BE2C (cell line): ENCODE measurements around the gene CCIN.

Source experiments
- DNase-seq: peaks from one replicate; pipeline ENCODE4 v3.0.0-alpha.2; 2020
- H3K27me3 ChIP-seq: fragments of 250-450 bp; sonication (Bioruptor Pico); 2 replicates; pipeline ENCODE4 v1.5.1; 2020; ENCODE audit warnings: mild to moderate bottlenecking
- H3K36me3 ChIP-seq: fragments of 250-450 bp; sonication (Bioruptor Pico); 2 replicates; pipeline ENCODE4 v1.5.1; 2020; ENCODE audit warnings: mild to moderate bottlenecking
- H3K4me1 ChIP-seq: fragments of 250-450 bp; sonication (Bioruptor Pico); 2 replicates; pipeline ENCODE4 v1.5.1; 2020
- H3K4me3 ChIP-seq: 2 replicates; pipeline ENCODE4 v1.5.1; 2011; ENCODE audit warnings: low read depth, low read length
- H3K9me3 ChIP-seq: fragments of 250-450 bp; sonication (Bioruptor Pico); 2 replicates; pipeline ENCODE4 v1.5.1; 2020
- CTCF ChIP-seq: IDR thresholded peaks from 2 replicates; pipeline ENCODE4 v1.5.1; 2012; ENCODE audit warnings: mild to moderate bottlenecking, low read depth, low read length

The CCIN gene

DNA sequence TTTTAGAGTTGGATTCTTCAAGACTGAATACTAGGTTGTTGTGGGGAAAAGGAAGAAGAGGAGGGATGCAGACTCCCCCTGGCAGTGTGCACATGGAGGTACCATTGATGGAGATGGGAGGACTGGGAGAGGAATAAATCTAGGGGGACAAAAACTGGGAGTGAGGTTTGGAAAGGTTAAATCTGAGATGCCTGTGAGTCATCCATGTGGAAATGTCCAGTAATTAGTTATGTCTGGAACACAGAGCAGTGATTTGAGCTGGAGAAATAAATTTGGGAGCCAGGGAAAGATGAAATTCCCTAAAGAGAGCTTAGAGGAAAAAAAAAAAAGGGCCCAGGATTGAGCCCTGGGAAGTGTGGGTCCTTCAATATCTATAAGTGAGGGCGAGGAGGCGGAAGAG lies 8.0 kb upstream of the CCIN start:
- no peaks in the 10 kb centered on the region for H3K27me3 ChIP-seq
- DNase-seq: no peak
- no peaks in the 10 kb centered on the region for H3K9me3 ChIP-seq
- TF ChIP-seq CTCF: no peak
- no peaks in the 10 kb centered on the region for H3K36me3 ChIP-seq
- peaks cover 31% of the 10 kb centered on the region for H3K4me1 ChIP-seq
- no peak overlapping the region for H3K4me3 ChIP-seq

GRCh38 chr9:36162211-36162738 lies 6.9 kb upstream of the CCIN start:
- Histone ChIP-seq H3K9me3 (no peaks in the 10 kb centered on the region), H3K27me3 (no peaks in the 10 kb centered on the region), H3K4me3 (no peak overlapping the region), H3K36me3 (no peaks in the 10 kb centered on the region), H3K4me1 (peaks cover 31% of the 10 kb centered on the region)
- TF ChIP-seq CTCF: no peak
- no peak for DNase-seq

GRCh38 chr9:36163049-36163785 lies 6.0 kb upstream of the CCIN start:
- Histone ChIP-seq H3K4me3 (no peak overlapping the region), H3K9me3 (no peaks in the 10 kb centered on the region), H3K36me3 (no peaks in the 10 kb centered on the region), H3K27me3 (no peaks in the 10 kb centered on the region), H3K4me1 (peaks cover 31% of the 10 kb centered on the region)
- no peak for TF ChIP-seq CTCF
- DNase-seq: peak; percentile 98

DNA sequence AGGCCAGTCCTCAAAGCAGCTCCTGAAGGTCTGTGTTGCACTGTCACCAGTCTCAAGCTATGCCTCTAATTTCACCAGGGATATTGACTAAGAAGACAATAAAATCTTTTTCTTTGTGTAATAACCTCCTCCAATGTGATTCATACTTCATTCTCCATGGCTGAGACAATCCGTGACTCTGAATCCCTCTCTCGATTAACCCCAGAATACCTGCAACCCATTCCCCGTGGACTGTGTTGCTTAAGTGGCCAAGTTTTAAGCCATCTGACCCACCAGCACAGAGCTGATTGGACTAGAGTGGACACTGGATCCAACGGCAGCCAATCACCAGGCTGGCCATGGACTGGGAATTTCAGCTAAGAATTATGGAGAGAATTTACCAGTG lies 5.4 kb upstream of the CCIN start:
- TF ChIP-seq CTCF: no peak
- no peak overlapping the region for H3K4me3 ChIP-seq
- H3K36me3 ChIP-seq: no peaks in the 10 kb centered on the region
- H3K9me3 ChIP-seq: no peaks in the 10 kb centered on the region
- peaks cover 31% of the 10 kb centered on the region for H3K4me1 ChIP-seq
- no peaks in the 10 kb centered on the region for H3K27me3 ChIP-seq
- DNase-seq: no peak

DNA sequence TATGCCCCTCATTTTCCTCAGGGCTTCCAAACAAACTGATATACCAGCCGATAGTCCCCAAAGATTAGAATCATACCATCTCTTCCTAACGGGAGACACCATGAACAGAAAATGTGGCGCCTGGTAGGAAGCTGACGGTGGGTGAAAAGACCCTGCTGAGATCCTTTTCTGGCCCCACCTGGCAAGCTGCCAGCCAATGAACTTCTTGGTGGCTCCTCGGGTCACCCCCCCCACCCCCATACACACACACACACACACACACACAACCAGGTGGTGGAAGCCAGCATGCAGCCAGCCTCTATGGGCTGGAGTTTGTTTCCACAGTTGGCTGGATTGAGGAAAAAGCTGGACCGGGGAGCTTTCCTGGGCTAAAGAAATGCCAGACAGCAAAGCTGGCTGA lies 4.8 kb upstream of the CCIN start:
- no peaks in the 10 kb centered on the region for H3K27me3 ChIP-seq
- peaks cover 31% of the 10 kb centered on the region for H3K4me1 ChIP-seq

More for the DNA sequence above, 4.8 kb upstream of the CCIN start:
- Histone ChIP-seq H3K4me3 (no peak overlapping the region), H3K36me3 (no peaks in the 10 kb centered on the region), H3K9me3 (no peaks in the 10 kb centered on the region)
- no peak for TF ChIP-seq CTCF
- no peak for DNase-seq
